RCC 7860 (cell line): ENCODE data around the gene WDR12.
"Not testable (repeated sequence)": the region's sequence is repeated elsewhere in the genome, so short reads cannot be mapped to it uniquely, and the experiment has no call there.

Experiments
- DNase-seq: peaks from one replicate; pipeline ENCODE4 v3.0.0-alpha.2; 2015; ENCODE audit warnings: low spot score
- FAIRE-seq: peaks from 2 replicates; lab custom pipeline; 2012; peaks lifted over from hg19 to GRCh38; lab: Jason Lieb, UNC

The WDR12 gene

DNA sequence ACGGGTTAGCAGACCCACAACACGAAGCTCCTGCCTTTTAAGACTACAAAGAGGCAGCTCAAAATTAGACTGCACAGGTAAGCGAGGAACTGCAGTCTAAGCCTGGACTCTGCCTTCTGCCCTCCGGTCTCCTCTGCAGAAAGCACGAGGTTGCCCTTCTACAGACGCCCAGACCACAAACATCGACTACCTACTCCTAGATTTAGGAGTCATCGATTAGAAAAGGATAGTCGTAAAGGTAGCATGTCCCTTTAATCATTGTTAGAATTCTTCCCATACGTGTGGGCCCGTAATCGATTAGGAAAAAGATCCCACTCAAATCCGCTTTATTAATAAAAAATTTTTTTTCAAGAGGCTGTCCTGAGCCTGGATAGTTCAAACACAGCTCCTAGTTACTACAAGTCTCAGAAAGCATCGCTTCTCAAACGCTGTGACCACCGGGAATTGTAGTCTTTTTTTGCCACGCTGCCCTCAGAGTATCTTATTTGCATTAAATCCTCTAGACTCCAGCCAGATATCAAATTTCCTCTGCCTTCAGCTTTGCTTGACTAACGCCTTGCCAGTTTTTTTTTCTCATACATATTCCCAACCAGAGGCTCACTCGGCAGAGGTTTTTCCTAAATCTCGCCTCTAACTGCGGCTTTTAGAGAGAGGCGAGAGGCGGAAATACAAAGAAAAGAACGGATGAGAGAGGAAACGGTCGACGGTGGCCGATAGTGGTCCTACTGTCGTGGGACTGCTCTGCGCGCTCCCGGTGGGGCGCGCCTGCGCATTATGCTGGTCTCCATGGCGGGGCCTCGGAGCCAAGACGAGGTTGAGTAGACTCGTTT lies at the start of gene WDR12, which contains the start of gene CARF:
Gene WDR12, minus strand, starts transcription at position 162 of the 830 bp plus-strand sequence. CDS start 197 bp downstream, outside the sequence.
Gene CARF, plus strand, starts transcription at position 764 of the 830 bp plus-strand sequence. CDS start 29,628 bp downstream, outside the sequence.
- FAIRE-seq (peak; percentile 56), DNase-seq (peak; percentile 88)

DNA sequence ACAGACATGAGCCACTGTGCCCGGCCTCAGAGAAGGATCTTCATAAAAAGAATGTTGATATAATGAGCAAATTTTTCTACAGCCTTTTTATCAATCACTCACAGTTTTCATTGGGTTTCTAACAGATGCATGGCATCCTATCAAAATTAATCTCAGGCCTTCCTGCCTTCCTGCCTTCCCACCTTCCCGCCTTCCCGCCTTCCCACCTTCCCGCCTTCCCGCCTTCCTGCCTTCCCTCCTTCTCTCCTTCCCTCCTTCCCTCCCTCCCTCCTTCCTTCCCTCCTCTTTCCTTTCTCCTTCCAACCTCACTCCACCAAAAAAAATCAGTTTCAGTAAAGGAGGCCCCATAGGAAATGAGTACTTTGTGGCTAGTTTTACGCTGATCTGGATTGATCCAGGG lies 49.1 kb upstream of the WDR12 start:
- FAIRE-seq (no peak), DNase-seq (no peak)

DNA sequence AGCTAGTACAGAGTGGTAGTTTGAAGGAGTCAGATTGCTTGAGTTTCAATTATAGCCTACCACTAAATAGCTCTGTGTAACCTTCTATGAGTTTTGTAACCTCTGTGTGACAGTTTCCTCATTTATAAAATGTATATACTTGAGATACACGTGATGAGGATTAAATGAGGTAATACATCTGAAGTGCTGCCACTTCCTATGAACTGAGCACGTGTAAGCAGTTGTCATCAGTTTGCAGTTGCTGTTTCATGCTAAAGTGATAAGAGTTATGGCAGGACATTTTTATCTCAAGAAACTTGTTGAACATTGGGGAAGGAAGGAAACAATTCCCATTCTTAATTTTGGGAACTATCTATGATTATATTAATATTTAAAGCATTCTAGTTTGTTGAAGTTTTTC lies 39.1 kb upstream of the WDR12 start:
- DNase-seq (no peak), FAIRE-seq (no peak)

DNA sequence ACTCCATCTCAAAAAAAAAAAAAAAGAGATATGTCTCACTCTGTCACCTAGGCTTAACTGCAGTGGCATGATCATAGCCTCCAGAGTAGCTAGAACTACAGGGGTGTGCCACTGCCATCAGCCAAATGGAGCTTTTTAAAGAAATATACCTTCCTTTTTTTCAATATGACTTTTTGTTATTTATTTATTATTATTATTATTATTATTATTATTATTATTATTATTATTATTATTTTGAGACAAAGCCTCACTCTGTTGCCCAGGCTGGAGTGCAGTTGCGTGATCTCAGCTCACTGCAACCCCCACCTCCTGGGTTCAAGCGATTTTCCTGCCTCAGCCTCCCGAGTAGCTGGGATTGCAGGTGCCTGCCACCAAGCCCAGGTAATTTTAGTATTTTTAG lies 37.9 kb upstream of the WDR12 start:
- DNase-seq, FAIRE-seq: not testable (repeated sequence)

DNA sequence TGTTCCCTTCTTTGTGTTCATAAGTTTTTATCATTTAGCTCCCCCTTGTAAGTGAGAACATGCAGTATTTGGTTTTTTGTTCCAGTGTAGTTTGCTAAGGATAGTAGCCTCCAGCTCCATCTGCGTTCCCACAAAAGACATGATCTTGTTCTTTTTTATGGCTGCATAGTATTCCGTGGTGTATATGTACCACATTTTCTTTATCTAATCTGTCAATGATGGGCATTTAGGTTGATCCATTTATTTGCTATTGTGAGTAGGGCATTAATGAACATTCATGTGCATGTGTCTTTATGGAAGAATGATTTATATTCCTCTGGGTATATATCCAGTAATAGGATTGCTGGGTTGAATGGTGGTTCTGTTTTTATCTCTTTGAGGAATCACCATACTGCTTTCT lies 34.0 kb upstream of the WDR12 start:
- DNase-seq (no peak), FAIRE-seq (no peak)

DNA sequence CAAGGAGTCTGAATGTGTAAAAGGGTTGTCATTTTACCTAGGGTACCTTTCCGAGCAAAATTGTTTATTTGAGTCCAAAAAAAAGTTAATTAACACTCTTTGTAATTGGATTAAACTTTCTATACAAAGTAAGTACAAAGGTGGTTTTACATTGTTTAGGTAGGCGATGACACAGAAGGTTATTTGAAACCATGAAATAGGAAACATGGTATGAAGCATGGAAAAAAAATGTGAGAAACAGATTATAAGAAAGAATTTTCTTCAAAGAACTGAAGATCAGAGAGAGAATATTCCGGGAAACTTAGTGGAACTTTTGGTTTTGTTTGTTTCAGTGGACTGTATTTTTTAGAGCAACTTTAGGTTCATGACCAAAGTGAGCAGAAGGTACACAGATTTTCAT lies 33.3 kb upstream of the WDR12 start:
- FAIRE-seq (no peak), DNase-seq (no peak)

DNA sequence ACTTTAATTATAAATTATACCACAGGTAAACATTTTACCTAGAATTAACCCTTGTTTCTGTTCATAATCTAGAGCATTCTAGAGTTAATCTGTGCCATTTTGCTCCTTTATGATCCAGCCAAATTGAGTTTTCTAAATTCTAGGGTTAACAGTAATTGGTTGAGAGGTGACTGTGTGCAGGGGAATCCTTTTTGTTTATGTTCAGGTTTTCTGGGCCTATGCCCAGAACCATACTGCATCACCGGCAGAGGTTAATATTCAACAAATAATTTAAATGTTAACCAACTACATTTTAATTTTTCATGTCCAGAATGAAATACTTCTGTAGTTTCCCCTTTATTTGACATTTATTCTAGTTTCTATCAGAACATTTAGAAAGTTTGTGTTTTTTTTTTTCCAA lies 32.9 kb upstream of the WDR12 start:
- FAIRE-seq = peak; percentile 85
- DNase-seq = no peak

DNA sequence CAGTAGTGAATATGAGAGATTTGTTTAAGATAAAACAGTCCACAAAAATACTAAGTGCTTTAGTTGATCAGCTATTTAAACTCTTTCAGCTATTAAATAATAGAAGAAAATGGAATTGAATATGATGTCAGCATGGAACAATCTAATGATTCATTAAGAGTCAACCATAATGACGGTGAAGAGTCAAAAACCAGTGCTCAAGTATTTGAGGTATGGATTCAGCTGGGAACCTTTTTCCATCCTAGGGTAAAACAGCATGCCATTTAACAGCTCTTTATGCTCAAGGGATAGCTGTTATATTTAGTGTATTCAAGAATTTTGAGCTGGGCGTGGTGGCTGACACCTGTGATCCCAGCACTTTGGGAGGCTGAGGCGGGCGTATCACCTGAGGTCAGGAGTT lies 30.3 kb upstream of the WDR12 start:
- no peak for FAIRE-seq
- DNase-seq = no peak

DNA sequence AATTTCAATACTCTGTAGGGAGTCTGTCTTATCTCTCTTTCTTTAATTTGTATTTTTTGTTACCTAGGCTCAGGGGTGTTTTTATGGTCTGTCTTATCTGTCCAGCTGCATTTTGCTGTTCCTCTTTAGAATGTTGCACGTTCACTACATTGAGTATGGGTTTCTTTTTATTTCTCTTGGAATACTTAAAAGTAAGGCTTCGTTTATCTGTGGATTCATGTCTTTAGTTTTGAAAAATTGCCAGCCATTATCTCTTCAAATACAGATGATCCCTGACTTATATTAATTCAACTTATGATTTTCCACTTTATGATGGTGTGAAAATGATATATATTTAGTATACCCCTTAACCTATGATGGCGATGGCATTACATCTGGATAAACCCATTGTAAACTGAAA lies 27.5 kb upstream of the WDR12 start:
- FAIRE-seq (no peak), DNase-seq (no peak)

DNA sequence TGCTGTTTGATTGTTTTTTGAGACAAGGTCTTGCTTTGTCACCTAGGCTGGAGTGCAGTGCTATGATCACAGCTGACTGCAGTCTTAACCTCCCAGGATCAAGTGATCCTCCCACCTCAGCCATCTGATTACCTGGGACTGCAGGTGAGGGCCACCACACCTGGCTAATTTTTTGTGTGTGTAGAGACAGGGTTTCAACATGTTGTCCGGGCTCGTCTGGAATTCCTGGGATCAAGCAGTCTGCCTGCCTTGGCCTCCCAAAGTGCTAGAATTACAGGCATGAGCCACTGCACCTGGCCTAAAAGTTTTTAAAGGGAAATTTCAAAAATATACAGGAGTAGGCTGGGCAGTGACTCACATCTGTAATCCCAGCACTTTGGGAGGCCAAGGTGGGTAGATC lies 23.0 kb upstream of the WDR12 start:
- FAIRE-seq = no peak
- no peak for DNase-seq

DNA sequence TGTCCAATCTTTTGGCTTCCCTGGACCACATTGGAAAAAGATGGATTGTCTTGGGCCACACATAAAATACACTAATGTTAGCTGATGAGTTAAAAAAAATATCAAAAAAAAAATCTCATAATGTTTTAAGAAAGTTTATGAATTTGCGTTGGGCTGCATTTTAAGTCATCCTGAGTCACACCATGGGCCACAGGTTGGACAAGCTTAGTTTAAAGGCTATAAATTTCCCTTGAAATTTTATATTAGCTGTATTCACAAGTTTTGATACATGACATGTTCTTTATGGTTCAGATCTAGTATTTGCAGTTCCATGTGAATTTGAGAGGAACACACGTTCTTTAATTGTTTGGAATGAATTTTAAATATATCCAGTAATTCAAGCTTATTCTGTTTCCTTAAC lies 22.5 kb upstream of the WDR12 start:
- no peak for DNase-seq
- FAIRE-seq = no peak

DNA sequence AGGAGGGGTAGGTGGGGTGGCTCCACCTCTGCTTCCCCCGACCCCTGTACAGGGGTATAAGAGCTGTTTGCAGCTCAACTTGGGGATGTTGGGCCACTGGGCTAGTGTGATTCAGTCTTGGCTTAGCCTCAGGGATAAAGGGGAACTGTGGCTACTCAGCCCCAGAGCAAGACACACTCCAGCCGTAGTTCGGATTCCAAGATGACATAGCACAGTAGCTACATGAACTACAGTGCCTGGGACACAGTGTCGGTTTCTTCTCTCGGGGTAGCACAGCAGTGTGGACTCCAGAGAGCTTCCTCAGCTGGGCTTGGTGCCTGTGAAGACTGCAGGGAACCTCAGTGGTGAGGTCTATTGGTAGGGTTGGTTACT lies 21.7 kb upstream of the WDR12 start:
- DNase-seq (no peak), FAIRE-seq (no peak)

DNA sequence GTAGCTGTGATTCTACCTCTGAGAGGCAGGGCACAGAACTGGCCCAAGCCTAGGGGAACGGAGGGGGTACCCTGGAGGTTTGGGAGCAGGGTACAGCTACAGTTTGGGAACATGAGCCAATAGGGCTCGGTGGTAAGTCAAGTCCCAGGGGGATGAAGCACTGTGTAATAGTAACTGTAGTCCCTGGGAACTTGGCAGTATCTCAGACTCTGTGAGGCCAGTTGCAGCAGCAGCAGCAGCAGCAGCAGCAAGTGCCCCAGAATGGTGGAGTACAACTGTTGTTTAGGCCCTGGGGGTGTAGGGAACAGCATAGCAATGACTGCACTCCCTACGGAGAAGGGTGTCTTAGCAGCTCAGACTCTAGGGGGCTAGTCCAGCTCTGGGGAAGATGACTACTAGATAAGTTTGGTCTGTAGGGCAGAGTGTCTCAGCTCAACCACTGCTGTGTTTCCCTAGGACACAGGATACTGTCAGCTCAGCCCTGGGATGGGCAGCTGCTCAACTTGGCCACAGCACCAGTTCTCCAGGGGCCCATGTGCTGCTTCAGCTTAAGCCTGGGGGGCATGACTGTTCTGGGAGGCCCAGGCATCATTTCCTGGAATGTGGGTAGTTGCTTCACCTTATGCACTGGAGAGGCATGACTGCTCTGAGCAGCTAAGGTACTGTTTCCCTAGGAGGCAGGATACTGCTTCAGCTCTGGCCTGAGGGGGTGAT lies 21.1 kb upstream of the WDR12 start:
- DNase-seq (no peak), FAIRE-seq (no peak)

DNA sequence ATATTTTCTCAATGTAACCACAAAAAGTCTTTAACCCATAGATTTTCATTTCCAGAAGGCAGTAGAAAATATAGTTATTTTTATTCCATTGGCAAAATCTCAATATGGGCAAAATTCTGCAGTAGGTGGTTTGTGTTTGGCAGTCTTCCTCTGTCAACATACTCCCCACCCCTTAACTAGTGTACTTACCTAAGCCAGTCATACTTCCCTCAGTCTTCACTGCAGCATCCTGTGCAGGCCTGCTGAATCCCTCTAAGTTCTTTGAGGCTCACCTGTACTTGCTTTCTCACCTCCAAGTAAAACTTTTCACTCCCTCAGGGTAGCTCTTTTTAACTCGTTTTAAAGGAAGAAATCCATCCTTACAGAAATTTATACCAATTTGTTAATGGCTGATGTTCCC lies 7.4 kb upstream of the WDR12 start:
- DNase-seq (no peak), FAIRE-seq (no peak)

DNA sequence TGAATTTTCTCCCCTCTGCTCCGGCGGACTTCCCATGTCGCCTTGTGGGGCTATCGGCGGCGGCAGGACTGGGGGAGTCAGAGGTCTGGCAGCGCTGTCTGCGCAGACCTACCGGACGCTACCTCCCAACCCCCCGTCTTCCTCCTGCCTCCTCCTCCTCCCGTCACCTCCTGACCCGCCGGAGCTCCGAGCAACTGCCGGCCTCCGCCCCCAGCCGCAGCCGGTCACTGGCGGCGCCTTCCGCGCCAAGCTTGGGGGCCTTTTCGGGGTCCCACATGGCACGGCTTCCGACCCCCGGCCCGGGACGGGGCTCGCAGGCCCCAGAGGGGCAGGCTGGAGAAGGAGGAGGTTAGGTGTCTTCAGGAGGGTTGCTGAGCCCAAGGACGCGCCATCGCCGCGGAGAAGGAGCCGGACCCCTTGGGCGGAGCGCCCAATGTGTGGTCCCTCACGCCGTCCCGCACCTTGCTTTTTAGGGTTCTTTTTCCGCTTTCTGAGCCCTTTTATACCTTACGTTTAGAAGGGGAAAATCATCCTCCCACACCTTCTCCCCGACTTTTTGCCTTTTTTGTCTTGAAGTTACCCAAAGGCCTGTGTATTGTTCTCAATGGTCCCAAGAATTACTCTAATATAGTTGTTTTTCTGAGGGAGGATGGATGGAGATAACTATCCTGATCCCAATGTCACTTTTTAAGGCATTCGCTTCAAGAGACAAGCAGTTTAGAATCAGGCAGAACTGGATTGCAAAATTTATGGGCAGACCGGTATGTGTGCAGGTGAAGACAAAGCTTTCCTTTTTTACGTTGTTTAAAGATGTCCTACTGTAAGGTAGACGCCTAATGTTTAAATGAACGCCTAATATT lies 1.1 kb upstream of the WDR12 start:
- FAIRE-seq, DNase-seq: not testable (repeated sequence)

DNA sequence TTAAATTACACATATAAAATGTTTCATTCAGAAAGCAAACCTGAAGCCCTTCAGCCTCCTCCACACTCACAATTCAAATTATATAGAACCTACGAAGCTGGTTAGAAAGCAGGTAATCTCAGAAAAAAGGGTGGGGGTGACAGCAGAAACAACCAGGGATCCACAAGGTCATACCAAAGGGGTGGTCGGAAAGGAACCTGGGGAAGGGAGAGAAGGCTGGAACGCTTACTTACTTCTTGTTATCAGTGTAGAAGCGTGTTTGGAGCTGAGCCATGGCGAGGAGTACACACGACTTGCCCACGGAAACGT lies 316 bp downstream of the WDR12 start:
- no peak for DNase-seq
- FAIRE-seq = no peak

DNA sequence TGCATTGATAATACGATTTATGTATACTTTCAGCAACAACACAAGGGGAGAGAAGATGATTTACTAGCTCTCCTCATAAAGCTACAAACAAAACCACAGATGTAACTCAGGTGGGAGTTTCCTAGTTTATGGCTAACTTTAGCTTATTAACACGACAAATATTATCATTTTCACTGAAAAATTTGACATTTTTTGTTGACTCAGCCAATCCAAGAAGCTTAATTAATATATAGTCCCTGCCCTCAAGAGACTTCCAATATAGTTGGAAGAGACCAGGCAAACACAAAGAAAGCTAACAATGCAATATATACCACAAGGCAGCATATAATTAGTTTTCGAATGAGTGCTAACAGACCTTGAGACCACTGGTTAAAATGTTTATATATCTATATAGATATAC lies 775 bp downstream of the WDR12 start:
- DNase-seq = no peak
- FAIRE-seq = no peak

DNA sequence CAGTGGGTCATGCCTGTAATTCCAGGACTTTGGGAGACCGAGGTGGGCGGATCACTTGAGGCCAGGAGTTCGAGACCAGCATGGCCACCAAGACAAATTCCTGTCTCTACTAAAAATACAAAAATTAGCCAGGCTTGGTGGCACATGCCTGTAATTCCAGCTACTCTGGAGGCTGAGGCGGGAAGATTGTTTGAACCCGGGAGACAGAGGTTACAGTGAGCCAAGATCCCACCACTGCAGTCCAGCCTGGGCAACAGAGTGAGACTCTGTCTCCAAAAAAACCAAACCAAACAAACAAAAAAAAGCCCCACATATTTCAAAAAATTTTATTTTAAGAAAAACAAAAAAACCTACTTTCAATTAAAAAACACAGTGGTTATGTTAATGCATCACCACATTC lies 1.2 kb downstream of the WDR12 start:
- not testable (repeated sequence) for DNase-seq, FAIRE-seq

DNA sequence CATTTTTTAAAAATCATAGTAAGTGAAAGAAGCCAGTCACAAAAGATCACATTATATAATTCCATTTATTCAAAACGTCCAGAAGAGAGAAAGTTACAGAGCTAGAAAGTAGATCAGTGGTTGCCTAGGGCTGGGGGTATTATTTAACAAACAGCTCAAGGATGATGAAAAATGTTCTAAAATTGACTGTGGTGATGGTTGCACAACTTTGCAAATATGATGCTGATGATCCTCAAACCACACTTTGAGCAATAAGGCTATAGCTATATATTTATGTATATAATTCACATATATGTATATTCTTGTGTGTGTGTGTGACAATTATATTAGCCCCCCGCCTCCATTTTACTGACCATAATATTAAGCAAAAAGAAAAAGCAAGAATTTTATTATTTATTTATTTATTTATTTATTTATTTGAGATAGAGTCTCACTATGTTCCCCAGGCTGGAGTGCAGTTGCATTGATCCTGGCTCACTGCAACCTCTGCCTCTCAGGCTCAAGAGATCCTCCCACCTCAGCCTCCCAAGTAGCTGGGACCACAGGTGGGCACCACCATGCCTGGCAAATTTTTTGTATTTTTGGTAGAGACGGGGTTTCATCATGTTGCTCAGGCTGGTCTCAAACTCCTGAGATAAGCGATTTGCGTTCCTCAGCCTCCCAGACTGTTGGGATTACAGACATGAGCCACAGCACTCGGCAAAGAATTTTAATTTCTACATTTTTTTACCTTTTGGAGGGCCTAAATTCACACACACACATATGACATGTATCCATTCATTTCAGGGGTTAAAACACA lies 1.9 kb downstream of the WDR12 start:
- no peak for FAIRE-seq
- DNase-seq = no peak

DNA sequence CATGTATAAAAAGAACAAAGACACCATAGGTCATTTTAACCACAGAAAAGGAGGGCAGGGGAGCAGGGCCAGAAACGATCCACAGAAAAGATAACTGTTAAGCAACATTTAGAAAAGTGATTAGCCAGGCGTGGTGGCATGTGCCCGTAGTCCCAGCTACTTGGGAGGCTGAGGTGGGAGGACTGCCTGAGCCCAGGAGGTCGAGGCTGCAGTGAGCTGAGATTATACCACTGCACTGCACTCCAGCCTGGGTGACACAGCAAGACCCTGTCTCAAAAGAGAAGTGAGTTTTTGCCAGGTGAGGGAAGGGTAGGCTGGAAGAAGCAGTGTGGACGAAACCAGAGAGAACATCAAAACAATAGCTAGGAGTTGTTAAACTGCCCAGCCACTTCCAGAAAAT lies 3.3 kb downstream of the WDR12 start:
- no peak for FAIRE-seq

DNA sequence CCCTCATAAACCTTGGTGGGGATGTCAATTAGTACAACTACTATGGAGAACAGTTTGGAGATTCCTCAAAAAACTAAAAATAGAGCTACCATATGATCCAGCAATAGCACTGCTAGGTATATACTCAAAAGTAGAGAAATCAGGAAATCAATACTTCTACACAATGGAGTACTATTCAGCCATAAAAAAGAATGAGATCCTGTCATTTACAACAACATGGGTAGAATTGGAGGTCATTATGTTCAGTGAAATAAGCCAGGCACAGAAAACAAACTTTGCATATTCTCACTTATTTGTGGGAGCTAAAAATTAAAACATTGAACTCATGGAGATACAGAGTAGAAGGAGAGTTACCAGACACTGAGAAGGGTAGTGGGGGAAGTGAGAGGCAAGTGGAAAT lies 6.0 kb downstream of the WDR12 start:
- not testable (repeated sequence) for FAIRE-seq

More for the DNA sequence above, 3.3 kb downstream of the WDR12 start:
- no peak for DNase-seq

More for the DNA sequence above, 6.0 kb downstream of the WDR12 start:
- not testable (repeated sequence) for DNase-seq
